T-helper 22 cell (primary cell): ENCODE data around the gene SDCCAG8.

Source experiments
- DNase-seq: peaks from one replicate; pipeline ENCODE4 v3.0.0-alpha.2; 2020; ENCODE audit warnings: low read depth

SDCCAG8 gene

DNA sequence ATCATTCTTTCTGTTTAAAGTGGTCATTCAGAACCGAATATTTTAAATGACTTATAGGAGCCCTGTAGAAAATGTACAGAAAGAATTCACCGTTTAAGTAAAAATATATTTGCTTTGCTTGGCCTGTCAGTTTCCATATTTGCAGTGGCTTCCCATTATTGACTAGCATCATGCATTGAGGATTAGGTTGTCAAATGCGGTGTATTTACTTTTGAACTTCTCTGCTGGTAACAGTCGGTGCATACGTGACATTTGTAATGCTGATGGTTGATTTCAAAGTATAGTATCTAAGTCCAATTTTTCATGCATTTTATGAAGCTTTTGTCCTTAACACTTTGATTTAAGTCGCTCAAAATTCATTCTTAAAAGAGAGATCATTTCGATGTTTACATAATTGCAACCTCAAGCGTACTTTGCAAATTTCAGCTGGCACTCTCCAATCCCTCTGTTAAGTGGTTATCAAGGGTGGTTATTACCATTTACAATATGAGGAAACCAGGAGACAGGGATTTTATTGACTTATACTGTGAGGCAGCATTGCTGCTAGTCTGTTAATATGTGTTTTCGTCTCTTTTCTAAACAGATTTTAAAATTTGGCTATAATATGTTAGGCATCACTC lies 201.6 kb downstream of the SDCCAG8 start:
- DNase-seq = no peak

DNA sequence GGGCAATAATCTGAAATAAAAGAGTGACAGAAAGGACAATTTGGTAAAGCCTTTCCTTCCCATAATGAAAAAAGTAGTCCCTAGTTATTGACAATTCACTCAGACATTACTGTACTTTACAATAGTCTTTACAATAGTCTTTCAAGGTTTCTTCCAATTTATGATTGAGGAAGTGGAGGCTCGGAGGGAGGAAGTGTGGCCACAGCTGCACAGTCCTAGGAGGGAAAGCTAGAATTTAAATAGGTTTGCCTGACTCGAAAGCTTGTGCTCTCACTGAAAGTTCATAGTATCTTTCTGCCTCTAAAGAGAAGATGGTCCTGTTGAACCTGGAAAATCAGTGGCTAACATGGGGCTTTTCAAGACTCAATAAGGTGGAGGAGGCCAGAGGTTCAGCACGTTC lies 203.2 kb downstream of the SDCCAG8 start:
- DNase-seq = no peak

DNA sequence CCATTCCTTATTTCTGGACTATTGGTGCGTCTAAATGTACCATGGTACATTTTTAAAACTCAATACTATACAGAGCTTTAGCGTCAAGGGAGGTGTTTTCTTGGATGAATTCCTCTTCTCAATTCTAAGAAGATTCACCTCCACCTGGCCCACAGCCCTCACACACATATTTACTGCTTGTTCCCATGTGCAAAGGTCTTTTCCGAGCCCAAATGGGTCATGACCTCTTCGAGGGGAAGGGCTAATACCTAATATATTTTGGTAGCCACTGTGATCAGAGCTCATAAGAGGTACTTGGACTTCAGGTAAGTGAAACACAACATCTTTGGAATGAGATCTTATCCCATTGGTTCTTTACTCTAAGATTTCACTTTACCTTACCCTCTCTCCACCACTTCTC lies 205.9 kb downstream of the SDCCAG8 start:
- no peak for DNase-seq

DNA sequence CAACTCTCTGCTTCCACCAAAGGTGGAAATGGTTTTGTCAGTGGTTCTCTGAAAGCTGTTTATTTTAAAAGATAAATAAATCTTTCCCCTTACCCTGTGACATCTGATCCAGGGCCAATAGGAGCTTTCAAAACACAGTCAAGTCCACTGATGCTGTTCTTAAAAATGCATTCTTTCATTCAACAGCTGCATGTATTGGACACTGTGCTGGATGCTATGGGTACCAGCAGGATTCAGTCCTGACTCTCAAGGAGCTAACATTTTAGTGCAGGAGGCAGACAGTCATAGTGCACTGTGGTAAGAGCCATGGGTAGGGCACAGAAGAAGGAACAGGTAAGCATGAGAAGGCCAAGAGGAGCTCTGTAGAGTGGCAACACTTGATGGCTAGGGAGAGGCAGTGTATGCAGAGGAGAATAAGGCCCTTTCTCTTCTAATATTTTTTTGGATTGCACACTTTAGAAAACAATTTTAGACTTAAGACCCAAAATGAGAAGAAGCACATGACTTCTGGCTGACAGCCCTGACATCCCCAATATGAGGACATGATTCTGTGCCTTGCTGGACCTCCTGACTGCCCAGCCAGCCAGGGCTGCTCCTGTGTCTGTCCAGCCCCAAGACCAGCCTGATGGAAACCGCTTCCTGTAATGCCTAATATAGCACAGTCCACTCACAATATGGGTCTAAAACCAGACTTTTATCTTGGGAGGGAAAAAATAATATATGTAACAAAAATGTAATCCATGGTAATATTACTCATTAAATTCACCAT lies 207.3 kb downstream of the SDCCAG8 start:
- no peak for DNase-seq

DNA sequence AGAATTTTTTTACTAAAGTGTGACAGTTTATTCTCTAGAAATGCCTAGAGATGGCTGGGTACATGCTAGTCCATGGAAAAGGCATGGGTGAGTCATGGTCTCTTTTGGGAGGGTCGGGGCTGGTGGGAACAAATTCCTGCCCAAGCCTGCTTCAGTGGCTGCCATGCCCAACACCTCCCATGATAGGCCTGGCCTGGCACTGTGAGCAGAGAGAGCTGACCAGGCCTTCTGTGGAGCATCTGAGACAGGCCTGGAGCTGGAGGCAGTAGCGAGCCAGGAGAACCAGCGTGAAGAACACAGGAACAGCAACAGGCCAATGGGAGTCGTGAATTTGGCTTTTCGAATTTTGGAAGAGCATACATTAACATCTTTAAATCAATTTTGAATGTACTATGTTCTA lies 209.2 kb downstream of the SDCCAG8 start:
- no peak for DNase-seq

DNA sequence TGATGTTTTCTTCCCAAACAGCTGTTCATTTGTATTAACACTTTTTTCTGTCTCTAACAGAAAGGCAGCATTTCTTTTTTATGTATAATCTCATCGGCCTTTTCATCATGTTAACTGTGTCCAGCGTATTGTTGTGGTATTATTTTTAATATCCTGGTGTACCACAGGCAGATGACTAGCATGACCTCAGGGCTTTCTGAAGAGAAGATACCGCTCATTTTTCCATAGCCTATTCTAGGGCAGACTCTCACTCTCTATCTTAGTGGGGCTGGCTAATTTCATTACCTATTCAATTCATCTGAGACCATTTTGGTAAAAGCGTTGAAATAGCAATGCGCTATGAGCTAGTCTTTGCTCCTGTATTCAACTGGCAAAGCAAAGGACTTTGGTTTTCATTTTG lies 209.9 kb downstream of the SDCCAG8 start:
- DNase-seq = no peak

DNA sequence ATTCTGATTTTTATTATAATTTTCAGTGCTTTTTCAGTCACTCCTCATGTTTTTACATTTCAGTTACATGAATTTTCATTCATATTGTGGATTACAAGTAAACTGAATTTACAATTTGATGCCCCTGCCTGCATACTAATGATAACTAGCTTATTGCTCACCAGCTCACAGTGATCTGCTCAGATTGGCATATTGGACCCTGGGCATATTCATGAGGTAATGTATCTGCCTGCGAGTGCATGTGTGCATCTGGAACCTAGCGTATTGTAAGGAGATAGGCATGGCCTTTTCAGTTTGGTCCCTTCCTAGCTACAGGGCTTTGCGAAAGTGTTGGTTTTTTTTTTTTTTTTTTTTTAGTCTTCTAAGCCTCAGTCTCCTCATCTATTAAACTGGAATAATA lies 213.7 kb downstream of the SDCCAG8 start:
- DNase-seq = no peak

DNA sequence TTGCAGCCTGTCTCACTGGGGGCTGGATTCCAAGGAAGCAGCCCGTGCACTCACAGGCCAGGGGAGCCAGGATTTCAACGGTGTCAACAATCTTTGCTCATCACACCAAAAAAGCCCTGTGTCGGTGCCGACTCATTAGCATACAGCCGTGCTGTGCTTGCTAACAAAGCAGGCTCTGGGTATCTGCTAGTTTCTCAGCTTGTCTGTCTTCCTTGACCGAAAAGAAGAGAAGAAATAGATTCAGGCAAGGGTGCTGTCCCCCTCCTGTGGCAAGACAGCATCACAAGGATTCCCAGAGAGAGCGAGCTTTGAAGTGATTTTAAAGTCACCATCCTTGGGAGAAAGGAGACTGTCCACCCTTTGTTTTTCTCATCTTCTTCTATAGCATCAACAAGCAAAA lies 214.7 kb downstream of the SDCCAG8 start:
- DNase-seq = no peak

DNA sequence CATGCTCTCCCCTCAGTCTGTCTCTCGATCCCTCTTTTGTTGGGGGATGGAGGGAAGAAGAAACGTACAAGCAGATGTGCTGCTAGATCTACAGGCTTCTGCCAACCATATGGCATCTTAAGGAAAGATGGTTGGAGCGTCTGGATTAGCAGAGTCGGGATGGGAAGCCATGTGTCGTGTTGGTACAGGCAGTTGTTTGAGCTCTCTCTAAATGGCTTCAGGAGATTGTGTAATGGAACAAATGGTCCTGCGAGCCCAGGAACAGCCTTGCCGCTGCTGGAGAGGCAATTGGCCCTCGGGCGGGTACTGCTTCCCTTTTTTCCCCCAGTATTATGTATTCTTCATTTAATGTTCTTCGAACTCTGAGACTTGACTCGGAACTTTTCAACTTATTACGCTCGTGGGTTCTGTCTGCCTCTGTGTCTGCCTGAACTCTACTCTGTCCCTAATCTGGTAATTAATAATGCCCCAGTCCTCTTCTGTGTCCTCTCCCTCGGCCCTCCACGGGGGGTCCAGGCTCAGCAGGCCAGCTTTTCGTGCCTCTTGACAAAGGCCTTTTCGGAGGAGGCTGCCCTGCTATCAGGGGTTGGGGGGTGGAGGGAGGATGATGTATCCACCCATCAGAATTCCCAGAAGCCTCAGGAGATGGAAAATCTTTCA lies 215.3 kb downstream of the SDCCAG8 start:
- DNase-seq = no peak

DNA sequence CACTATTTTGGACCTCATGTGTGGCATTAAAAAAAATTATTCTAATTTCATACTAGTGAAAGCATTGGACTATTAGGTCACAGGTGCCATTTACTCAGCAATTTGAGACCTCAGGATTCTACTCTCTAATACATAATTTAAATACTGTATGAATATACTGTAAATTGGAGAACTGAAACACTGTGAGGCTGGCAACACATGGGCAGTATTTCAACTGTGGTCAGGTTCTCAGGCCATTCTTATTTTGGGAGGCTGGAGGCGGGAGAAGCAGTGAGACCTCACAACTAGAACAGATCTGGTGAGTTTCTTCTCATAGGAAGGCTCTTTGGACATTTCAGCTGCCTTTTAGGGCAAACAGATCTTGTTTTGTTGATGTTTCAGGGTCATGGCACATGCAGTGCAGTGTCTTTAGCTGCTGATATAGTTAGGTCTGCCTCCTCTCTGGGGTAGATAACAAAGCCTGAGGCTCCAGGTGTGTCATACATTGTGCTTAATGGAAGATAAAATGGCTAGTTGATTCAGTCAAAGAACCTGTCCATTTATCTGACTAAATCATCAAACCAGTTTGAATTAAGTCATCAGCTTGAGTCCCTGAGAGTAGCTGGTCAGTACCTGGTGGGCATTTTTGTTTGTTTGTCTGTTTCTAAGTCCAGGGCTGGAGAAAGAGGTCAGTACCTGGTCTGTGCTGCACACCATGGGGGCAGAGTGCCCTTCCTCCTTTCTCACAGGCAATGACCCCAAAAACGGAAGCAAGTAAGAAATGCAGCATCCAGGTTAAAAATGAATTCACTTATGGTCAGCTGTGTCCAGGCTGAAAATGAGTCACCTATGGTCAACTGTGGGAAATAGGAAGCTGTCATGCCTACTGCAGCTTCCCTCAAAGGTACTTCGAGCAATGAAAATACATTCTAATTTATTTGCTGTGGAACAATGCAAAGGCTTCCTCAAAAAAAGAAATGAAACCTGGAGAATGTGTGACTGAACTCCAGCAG lies 216.2 kb downstream of the SDCCAG8 start:
- no peak for DNase-seq

DNA sequence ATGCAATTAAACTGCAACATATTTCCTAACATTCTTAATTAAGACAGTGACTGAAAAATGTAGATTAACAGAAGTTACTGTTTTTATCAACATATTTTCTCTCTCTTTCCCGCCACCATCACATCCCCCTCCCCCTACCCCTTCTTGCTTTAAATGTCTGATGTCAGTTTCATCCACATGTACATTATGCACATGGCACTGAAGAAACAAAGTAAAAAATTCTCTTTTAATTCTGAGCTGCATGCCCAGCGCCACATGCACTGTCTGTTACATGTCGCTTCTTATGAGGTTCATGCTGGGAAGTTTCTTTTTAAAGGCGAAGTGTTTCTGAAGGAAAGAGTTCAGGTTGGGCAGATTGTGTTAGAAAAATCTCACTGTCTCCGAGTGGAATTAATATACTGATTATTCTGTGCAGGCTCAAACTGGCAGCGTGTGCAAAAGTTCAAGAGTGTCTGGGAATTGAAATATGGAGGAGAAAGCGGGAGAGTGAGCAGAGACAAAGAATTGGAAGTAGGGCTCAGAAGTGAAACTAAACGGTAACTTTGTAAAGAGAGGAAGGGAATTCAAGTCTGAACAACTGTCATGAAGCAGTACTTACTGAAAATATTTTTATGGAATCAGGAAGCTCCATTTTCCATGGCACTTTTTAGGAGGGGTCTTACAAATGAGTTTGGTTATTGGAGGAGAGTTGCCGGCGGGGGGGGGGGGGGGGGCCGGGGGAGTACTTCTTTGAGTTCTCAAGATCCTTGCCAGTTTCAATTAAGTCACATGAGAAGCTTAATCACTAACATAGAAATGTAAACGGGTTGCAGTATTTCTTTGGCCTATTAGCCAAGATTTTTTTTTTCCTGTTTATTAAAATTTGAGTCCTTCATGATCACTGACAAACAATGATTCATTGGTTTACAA lies 217.6 kb downstream of the SDCCAG8 start:
- no peak for DNase-seq

DNA sequence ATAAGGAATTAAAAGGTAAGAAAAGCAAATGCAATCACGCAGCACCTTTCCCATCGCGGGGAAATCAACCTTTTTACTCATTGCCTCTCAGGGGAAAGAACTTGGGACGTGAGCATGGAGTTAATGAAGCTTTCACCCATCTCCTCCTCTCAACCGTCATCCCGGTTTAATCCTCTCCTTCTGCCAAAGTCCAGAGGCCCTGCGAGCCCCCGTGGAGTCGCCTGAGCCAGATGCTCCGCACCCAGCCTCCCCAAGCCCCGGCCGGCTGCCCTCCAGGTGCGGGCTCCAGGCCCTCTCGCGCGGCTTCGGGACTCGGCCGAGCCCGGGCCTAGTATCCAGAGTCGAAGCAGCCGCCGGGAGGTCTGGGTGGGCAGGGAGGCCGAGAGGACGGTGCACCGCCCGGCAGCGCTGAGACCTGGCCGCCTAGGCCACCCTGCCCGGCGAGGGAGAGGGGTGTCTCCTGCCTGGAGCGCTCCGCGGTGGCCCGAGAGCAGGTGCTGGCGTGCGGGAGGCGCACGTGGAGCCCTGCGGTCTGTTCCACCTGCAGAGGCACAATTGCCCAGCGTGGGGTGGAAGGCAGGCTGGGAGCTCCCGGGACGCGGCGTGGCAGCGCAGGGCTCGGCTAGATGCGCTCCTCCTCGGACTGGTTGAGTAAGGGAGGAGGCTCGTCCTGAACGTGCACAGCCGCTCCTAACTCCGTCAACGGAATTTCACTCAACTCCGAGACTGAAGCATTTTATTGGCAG lies 218.5 kb downstream of the SDCCAG8 start:
- no peak for DNase-seq

DNA sequence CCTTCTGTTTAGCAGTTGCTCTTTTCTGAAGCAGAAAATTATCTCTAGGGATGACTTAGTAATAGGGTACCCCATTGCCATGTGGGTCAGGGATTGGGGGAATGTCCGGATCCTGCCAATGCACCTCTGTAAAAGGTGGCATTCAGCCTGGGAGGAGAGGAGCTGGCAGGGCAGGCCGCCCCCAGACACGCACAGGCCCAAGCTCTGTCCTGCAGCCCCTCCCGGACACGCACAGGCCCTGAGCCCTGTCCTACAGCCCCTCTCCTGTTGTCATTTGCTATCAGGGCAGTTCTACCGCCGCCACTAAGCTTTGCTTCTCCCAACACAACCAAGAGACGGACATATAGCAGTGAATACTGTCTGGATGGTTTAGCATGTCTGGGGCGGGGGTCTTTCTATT lies 219.1 kb downstream of the SDCCAG8 start:
- DNase-seq = no peak

DNA sequence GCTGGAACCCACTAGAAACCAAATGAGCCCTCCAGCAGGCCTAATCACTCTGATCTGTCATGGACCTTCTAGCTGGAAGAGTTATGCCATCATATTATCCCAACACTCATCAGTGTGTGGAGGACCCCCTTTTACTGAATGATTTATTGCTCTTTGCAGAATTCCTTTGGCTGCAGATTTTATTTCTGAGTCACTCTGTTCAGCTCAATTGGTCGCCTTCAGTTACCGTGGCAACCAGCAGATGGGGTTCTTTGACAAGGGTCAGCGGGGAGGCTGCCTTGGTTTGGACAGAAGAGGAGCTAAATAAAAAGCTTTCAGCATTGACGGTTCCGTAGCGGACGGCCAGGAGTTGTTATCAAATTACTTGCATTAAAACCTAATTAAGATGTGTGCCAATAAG lies 220.1 kb downstream of the SDCCAG8 start:
- DNase-seq = no peak

DNA sequence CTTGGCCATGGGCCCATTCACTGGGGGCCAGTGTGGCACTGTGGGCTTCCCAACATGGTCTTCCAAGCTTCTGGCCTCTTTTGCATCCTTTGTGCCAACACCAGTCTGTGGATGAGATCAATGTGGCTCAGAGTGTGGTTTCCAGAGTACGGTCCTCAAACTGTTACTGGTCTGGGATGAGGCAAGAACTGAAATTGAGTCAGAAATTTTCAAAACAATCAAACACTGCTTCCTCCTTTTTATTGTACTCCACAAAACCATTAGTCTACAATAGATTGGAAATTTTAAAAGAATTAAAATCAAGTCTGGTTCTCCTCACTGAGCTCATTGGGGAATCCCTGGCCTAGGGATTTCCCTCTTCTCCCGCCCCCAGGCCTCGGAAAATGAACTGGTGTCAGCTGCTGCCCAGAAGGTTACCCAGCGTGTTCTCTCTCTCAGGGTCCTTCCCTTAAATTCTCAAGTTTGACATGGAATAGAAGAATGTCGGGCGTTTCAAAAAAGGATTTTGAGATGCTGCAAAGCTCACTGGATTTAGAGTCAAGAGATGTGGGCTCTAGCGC lies 222.0 kb downstream of the SDCCAG8 start:
- DNase-seq = no peak

DNA sequence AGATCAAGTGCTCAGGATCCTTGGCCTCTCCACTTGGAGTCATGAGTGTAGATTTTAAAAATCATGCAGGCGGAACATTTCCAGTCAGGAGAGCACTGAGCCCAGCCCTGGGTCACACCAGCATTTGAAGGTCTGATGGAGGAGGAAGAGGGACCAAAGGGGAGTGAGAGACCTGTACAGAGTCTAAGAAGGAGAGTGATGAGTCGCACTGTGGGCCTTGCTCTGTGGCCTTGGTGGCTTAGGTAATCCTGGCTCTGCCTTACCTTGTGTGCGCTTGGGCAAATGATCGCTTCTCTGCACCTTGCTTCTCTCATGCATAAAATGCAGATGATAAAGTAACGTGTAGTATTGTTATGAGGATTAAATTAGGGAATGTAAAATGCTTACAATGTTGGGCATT lies 225.3 kb downstream of the SDCCAG8 start:
- no peak for DNase-seq

DNA sequence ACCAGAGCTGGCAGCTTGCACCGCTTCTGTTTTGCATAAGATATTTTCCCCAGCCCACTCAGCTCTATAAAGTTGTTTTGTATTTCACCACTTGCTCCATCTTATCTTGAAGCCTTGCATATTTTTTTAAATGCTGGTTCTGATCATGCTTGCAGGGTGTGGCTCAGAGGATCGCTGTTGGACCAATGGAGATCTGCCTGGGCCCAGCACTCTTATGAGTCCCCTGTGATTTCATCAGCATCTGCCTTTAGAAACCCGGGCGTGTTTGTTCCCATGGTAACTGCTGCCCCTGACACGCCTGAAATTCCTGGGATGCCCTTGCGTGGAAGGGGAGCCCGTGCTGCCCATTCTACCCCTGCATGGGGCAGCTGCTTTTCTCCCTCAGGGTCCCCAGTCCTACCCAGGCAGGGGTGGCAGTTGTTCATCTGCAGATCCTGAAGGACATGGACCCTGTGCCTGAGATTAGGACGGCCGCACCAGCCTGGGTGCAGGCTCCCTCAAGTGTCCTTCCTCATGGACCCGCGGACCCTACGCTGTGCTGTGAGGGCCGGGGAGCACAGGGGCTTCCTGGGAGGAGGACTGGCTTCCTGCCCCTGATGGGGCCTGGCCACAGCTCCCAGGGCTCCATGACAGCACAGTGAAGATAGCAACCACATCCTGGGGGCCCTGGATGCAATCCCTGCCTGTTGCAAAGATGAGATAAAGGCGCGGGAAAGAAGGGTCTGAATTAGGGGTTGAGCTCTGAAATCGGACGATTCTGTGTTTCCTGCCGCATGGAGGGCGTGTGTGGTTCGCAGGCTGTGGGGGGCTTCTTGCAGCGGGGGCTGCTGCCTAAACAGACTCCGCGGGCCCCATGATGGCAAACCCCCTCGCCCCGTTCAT lies 226.5 kb downstream of the SDCCAG8 start:
- DNase-seq = no peak

DNA sequence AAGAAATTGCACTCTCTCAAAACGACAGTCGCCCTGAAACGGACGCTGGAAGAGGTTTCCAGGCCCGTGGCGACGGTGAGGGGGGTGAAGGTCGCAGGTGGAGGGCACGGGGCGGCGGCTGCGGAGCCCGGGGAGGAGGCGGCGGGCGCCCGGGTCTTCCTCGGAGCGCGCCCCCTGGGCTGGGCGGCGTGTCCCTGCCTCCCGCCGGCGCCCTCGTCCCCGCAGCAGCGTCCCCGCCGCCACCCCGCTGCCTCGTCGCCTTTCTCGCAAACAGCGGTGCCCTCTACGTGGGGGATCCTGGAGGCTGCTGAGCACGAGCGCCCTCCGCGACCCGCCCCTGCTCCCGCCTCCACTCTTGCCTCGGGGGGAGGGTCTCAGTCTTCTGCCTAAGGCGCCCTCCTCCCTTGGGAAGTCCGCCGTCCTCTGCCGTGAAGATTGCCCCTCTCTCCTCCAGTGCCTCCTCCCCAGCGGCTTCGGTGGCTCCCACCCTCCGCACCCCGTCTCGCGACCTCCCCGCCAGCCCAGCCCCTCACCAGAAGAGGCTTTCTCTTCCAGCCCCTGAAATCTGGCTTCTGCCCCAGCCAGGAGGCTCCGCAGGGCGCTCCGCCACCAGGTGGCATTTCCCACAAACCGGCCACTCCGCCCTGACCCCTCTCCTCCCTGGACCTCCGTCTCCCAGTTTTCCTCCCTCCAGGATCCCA lies 227.4 kb downstream of the SDCCAG8 start:
- DNase-seq = no peak
